ENCODE data around the gene OSBPL5.

GRCh38 chr11:3200388-3201111 is 35.4 kb upstream of the OSBPL5 start:
- TF ChIP-seq, protein P1, sequence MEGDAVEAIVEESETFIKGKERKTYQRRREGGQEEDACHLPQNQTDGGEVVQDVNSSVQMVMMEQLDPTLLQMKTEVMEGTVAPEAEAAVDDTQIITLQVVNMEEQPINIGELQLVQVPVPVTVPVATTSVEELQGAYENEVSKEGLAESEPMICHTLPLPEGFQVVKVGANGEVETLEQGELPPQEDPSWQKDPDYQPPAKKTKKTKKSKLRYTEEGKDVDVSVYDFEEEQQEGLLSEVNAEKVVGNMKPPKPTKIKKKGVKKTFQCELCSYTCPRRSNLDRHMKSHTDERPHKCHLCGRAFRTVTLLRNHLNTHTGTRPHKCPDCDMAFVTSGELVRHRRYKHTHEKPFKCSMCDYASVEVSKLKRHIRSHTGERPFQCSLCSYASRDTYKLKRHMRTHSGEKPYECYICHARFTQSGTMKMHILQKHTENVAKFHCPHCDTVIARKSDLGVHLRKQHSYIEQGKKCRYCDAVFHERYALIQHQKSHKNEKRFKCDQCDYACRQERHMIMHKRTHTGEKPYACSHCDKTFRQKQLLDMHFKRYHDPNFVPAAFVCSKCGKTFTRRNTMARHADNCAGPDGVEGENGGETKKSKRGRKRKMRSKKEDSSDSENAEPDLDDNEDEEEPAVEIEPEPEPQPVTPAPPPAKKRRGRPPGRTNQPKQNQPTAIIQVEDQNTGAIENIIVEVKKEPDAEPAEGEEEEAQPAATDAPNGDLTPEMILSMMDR (IDR thresholded peaks at IDR 0.05): no peak
- no peak for TF ChIP-seq POLR2A (IDR thresholded peaks at IDR 0.05)

Data from uterus (tissue), 2 donors.